HS-27A (cell line): Measurements from ENCODE around the gene FKBP1C.

Experiments used
- DNase-seq: peaks from one replicate; pipeline ENCODE4 v3.0.0-alpha.2; 2012; ENCODE audit warnings: low read depth, missing footprints

FKBP1C gene

DNA sequence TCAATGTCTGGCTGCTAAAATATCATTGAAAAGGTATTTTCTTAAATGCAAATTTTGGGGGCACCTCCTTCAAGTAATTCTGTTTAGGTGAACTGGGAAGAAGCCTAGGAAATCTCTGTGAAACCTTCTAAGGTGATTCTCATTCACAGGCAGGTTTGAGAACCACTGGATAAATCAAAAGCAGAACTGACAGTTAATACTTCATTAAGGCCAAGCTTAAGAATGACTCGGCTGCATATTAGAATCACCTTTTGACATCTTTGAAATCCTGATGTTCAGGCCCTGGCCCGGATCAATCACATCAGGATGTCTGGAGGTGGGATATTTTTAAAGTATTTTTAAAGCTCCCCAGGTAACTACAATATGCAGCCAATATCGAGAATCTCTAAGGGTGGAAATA, 50.6 kb downstream of the FKBP1C start:
- DNase-seq, result no peak
